ENCODE data around the gene MMD. TPM values are rescaled to one million over a fixed set of nuclear protein-coding genes. Genes with fewer than 3 reads are reported as not detected.

Gene MMD
- total and polyA plus RNA-seq, 2 of the 13 experiments (the other 11 are each of a cell fraction or from before 2014, with no cell fraction given) = 121 to 225 TPM

GRCh38 chr17:55444471-55445441 is 23.1 kb upstream of the MMD start (continued):
- TF ChIP-seq ZNF770 (CRISPR knock-in tag; IDR thresholded peaks at IDR 0.05) = no peak
- TF ChIP-seq DNMT3B (CRISPR knock-in tag; conservative IDR thresholded peaks at IDR 0.05) = no peak; the same call in none of the 2 replicates
- no peak for TF ChIP-seq ETS1 (CRISPR knock-in tag; IDR thresholded peaks at IDR 0.05)
- no peak; the same call in 1 of the 2 replicates for TF ChIP-seq HIVEP1 (CRISPR knock-in tag; IDR thresholded peaks at IDR 0.05)
- TF ChIP-seq ZNF646 (CRISPR knock-in tag; IDR thresholded peaks at IDR 0.05) = no peak
- TF ChIP-seq SMAD3 (CRISPR knock-in tag; IDR thresholded peaks at IDR 0.05) = peak; percentile 47; the same call in 1 of the 2 replicates
- TF ChIP-seq MTF2 (CRISPR knock-in tag; IDR thresholded peaks at IDR 0.05; ENCODE audit: borderline replicate concordance) = no peak
- no peak for TF ChIP-seq AHR (CRISPR knock-in tag; IDR thresholded peaks at IDR 0.05)
- peak; percentile 64 for TF ChIP-seq PHF5A (CRISPR knock-in tag; IDR thresholded peaks at IDR 0.05; ENCODE audit: low read depth, unreplicated experiment)
- TF ChIP-seq XBP1 (CRISPR knock-in tag; IDR thresholded peaks at IDR 0.05) = 0 out of 2 replicates have a peak, but pooled peaks have one; percentile 82
- peak; percentile 59; the same call in 1 of the 2 replicates for TF ChIP-seq GATA4 (IDR thresholded peaks at IDR 0.05; ENCODE audit: borderline replicate concordance, low read depth)
- no peak for TF ChIP-seq FOXP1 (IDR thresholded peaks at IDR 0.05)
- peak; percentile 42; the same call in 1 of the 2 replicates for TF ChIP-seq FOXP1 (CRISPR knock-in tag; IDR thresholded peaks at IDR 0.05)
- 0 out of 2 replicates have a peak, but pooled peaks have one; percentile 62 for TF ChIP-seq ZNF784 (CRISPR knock-in tag; IDR thresholded peaks at IDR 0.05; ENCODE audit: borderline replicate concordance)
- TF ChIP-seq NFIC (IDR thresholded peaks at IDR 0.05; ENCODE audit: low read length) = peak; percentile 79
- TF ChIP-seq SP140L (CRISPR knock-in tag; IDR thresholded peaks at IDR 0.05; ENCODE audit: borderline replicate concordance) = peak; percentile 50; the same call in 1 of the 2 replicates
- 0 out of 2 replicates have a peak, but pooled peaks have one; percentile 6 for TF ChIP-seq ZBTB43 (CRISPR knock-in tag; conservative IDR thresholded peaks at IDR 0.05)
